Spleen (tissue), 11 donors: ENCODE measurements around the gene FOXB1. TPM values are rescaled to one million over a fixed set of nuclear protein-coding genes. Genes with fewer than 3 reads are reported as not detected.

Source experiments
- DNase-seq: peaks from one replicate; pipeline ENCODE4 v3.0.0-alpha.2; 2020
- H3K27ac ChIP-seq, 8 donors: fragments of 200-600 bp; sonication (generic) in 7 of 8; 1 replicate in 4 of 8; 2 replicates in 4 of 8; pipeline versions ENCODE4 v1.5.0 to v1.8.0; 2016 to 2021; ENCODE audit warnings: inconsistent platforms in 4 of 8, mild to moderate bottlenecking in 4 of 8, moderate library complexity in 1 of 8
- H3K27me3 ChIP-seq, 7 donors: fragments of 200-600 bp; sonication (generic) in 6 of 7; replicated peaks in 1 of 7; 1 replicate in 4 of 7; 2 replicates in 3 of 7; pipeline versions ENCODE4 v1.5.0 to v1.8.0; 2016 to 2021; ENCODE audit warnings: inconsistent platforms in 3 of 7, mild to moderate bottlenecking in 1 of 7
- H3K36me3 ChIP-seq, 6 donors: fragments of 200-600 bp; sonication (generic) in 5 of 6; 1 replicate in 4 of 6; 2 replicates in 2 of 6; pipeline versions ENCODE4 v1.5.0 to v1.8.0; 2016 to 2021; ENCODE audit warnings: inconsistent platforms in 2 of 6
- H3K4me1 ChIP-seq, 6 donors: fragments of 200-600 bp; sonication (generic) in 5 of 6; 1 replicate in 3 of 6; 2 replicates in 3 of 6; pipeline versions ENCODE4 v1.5.0 to v1.8.0; 2016 to 2021; ENCODE audit warnings: inconsistent platforms in 3 of 6
- H3K4me3 ChIP-seq, 8 donors: fragments of 200-600 bp; sonication (generic) in 7 of 8; 1 replicate in 4 of 8; 2 replicates in 4 of 8; pipeline versions ENCODE4 v1.5.0 to v1.8.0; 2016 to 2021; ENCODE audit warnings: inconsistent platforms in 4 of 8, mild to moderate bottlenecking in 4 of 8, moderate library complexity in 2 of 8
- H3K9me3 ChIP-seq, 8 donors: fragments of 200-600 bp; sonication (generic) in 7 of 8; 1 replicate in 4 of 8; 2 replicates in 4 of 8; pipeline versions ENCODE4 v1.5.0 to v1.8.0; 2016 to 2021; ENCODE audit warnings: inconsistent platforms in 4 of 8
- CTCF ChIP-seq, 11 experiments: fragments of 200-600 bp in 7 of 11; fragments of 450-650 bp in 4 of 11; sonication (generic) in 4 of 11; IDR thresholded peaks in 8 of 11; conservative IDR thresholded peaks in 3 of 11; 1 replicate in 7 of 11; 2 replicates in 4 of 11; pipeline versions ENCODE4 v1.4.0 to v1.8.0; 2016 to 2021; ENCODE audit warnings: antibody characterized with exemption in 11 of 11, inconsistent platforms in 4 of 11, mild to moderate bottlenecking in 1 of 11
- POLR2A ChIP-seq, 3 donors: fragments of 450-650 bp; IDR thresholded peaks; one replicate each; pipeline ENCODE4 v1.5.1; 2017; ENCODE audit warnings: antibody characterized with exemption in 3 of 3, mild to moderate bottlenecking in 1 of 3
- POLR2AphosphoS5 ChIP-seq, 3 donors: sonication (generic); formaldehyde crosslinking; IDR thresholded peaks; one replicate each; pipeline ENCODE4 v1.5.1; 2017; ENCODE audit warnings: antibody characterized with exemption in 3 of 3
- WGBS, 5 donors: extraction: QIAGEN DNeasy Blood & Tissue Kit in 3 of 5; methylation state at CpG; one replicate each; pipeline versions ENCODE4 v1.1.5 to v1.1.7; 2013 to 2018; 5-methylcytosine and 5-hydroxymethylcytosine counted together
- intact Hi-C: fragments of 100-400 bp; cut with DNase I; formaldehyde crosslinking; loops from one replicate; pipeline ENCODE4 v1.15.0; 2023; ENCODE audit warnings: low total_unique reads
- polyA plus RNA-seq, 3 donors: library from polyadenylated mRNA; stranded (reverse); fragments of 200-250 nt; gene quantifications; one replicate each; pipeline ENCODE4 v1.2.1, GENCODE V29; 2013
- total RNA-seq, 7 donors: library from RNA; depleted of rRNA in 3 of 7; stranded (reverse); fragments of >200 nt in 3 of 7; fragmentation: NEBNext Ultra II Directional in 4 of 7; extraction: Animal tissue kit (Norgen Biotek cat#: 25700) in 4 of 7; gene quantifications; one replicate each; pipeline versions ENCODE4 v1.1.0 to v1.2.1, GENCODE V29; 2016 to 2021
- donor health status: healthy with polysubstance abuse.
- donor health status: DM: no; HTN: no; CAD: no; lungs with moderate emphysema.
- donor health status: DM: no; HTN: no; CAD: no.
- donor health status: Bipolar disorder and iron deficiency.
- donor health status: healthy.
- donor health status: DM: no; HTN: no; CAD: no.
- donor health status: DM: yes; HTN: yes; CAD: no.

FOXB1 gene
- total and polyA plus RNA-seq, 10 donors, result 0.03 to 0.13 (median 0.08) TPM; not detected in 6

- H3K27ac ChIP-seq, result no peak overlapping the region
- H3K9me3 ChIP-seq, result peaks cover 0 to 31% (median 21%) of the 10 kb centered on the region in 8 donors
- H3K36me3 ChIP-seq, result no peaks in the 10 kb centered on the region
- peaks cover 0 to 16% (median 0%) of the 10 kb centered on the region in 7 donors for H3K27me3 ChIP-seq
- intact Hi-C loops, result no loop called here
- TF ChIP-seq CTCF (IDR thresholded peaks at IDR 0.05 in 8 of 11, conservative IDR thresholded peaks at IDR 0.05 in 3 of 11) (no peak), POLR2A (IDR thresholded peaks at IDR 0.05) (no peak), POLR2AphosphoS5 (IDR thresholded peaks at IDR 0.05) (no peak)
- 48 to 83% (median 68%) methylated on average over 1 of the region's 1 CpG for WGBS, 5 donors
- no peak overlapping the region for H3K4me3 ChIP-seq
- no peaks in the 10 kb centered on the region for H3K4me1 ChIP-seq
- DNase-seq, result no peak
Observed at GRCh38 chr15:60047701-60048100, 43.6 kb downstream of the FOXB1 start.

GRCh38 chr15:60049948-60050347 lies 45.8 kb downstream of the FOXB1 start:
- H3K9me3 ChIP-seq, result peaks cover 0 to 31% (median 21%) of the 10 kb centered on the region in 8 donors

GRCh38 chr15:60052796-60053195 lies 48.7 kb downstream of the FOXB1 start:
- WGBS, 5 donors, result 82 to 89% (median 84%) methylated on average over 2 of the region's 2 CpGs
- TF ChIP-seq POLR2A (IDR thresholded peaks at IDR 0.05) (no peak), POLR2AphosphoS5 (IDR thresholded peaks at IDR 0.05) (no peak), CTCF (IDR thresholded peaks at IDR 0.05 in 8 of 11, conservative IDR thresholded peaks at IDR 0.05 in 3 of 11) (no peak)
- H3K4me1 ChIP-seq, result peaks cover 0 to 6% (median 0%) of the 10 kb centered on the region in 6 donors
- H3K27me3 ChIP-seq, result peaks cover 0 to 32% (median 7%) of the 10 kb centered on the region in 7 donors
- H3K9me3 ChIP-seq, result peaks cover 0 to 31% (median 21%) of the 10 kb centered on the region in 8 donors
- intact Hi-C loops, result no loop called here
- no peaks in the 10 kb centered on the region for H3K36me3 ChIP-seq
- H3K4me3 ChIP-seq, result no peak overlapping the region
- H3K27ac ChIP-seq, result no peak overlapping the region
- no peak for DNase-seq

More at GRCh38 chr15:60049948-60050347, 45.8 kb downstream of the FOXB1 start:
- intact Hi-C loops, result no loop called here
- no peaks in the 10 kb centered on the region for H3K4me1 ChIP-seq
- TF ChIP-seq CTCF (IDR thresholded peaks at IDR 0.05 in 8 of 11, conservative IDR thresholded peaks at IDR 0.05 in 3 of 11) (no peak), POLR2A (IDR thresholded peaks at IDR 0.05) (no peak), POLR2AphosphoS5 (IDR thresholded peaks at IDR 0.05) (no peak)
- 83 to 97% (median 87%) methylated on average over 1 of the region's 1 CpG for WGBS, 5 donors
- H3K4me3 ChIP-seq, result no peak overlapping the region
- H3K27ac ChIP-seq, result no peak overlapping the region
- DNase-seq, result no peak
- peaks cover 0 to 22% (median 0%) of the 10 kb centered on the region in 7 donors for H3K27me3 ChIP-seq
- no peaks in the 10 kb centered on the region for H3K36me3 ChIP-seq

GRCh38 chr15:60054472-60054871 lies 50.4 kb downstream of the FOXB1 start:
- Histone ChIP-seq H3K4me3 (no peak overlapping the region), H3K9me3 (peaks cover 0 to 24% (median 17%) of the 10 kb centered on the region in 8 donors), H3K27ac (no peak overlapping the region), H3K27me3 (peaks cover 0 to 40% (median 7%) of the 10 kb centered on the region in 7 donors), H3K36me3 (no peaks in the 10 kb centered on the region), H3K4me1 (peaks cover 0 to 10% (median 0%) of the 10 kb centered on the region in 6 donors)
- intact Hi-C loops, result no loop called here
- TF ChIP-seq CTCF (IDR thresholded peaks at IDR 0.05 in 8 of 11, conservative IDR thresholded peaks at IDR 0.05 in 3 of 11), result no peak
- no peak for TF ChIP-seq POLR2A (IDR thresholded peaks at IDR 0.05)
- TF ChIP-seq POLR2AphosphoS5 (IDR thresholded peaks at IDR 0.05), result no peak
- WGBS, 5 donors, result 84 to 96% (median 94%) methylated on average over 2 of the region's 2 CpGs
- DNase-seq, result no peak
